Heart left ventricle (tissue), 16 donors: Measurements from ENCODE around the gene DPYSL4. TPM values are rescaled to one million over a fixed set of nuclear protein-coding genes. Genes with fewer than 3 reads are reported as not detected.

Experiments
- ATAC-seq, 4 donors: fragments of 200-7000 bp; cut with Tn5 transposase; one replicate each; pipeline ENCODE4 v1.9.1; 2020 to 2022; ENCODE audit warnings: moderate library complexity in 4 of 4, mild to moderate bottlenecking in 3 of 4, moderate number of reproducible peaks in 1 of 4
- DNase-seq, 5 donors: peaks; one replicate each; pipeline ENCODE4 v3.0.0-alpha.2; 2020
- H3K27ac ChIP-seq, 12 donors: fragments of 200-600 bp; sonication (generic) in 4 of 12; one replicate each; pipeline versions ENCODE4 v1.5.0 to v1.8.0; 2016 to 2022; ENCODE audit warnings: mild to moderate bottlenecking in 2 of 12
- H3K27me3 ChIP-seq, 9 donors: fragments of 200-600 bp; sonication (generic) in 2 of 9; one replicate each; pipeline versions ENCODE4 v1.5.1 to v1.8.0; 2016 to 2022; ENCODE audit warnings: mild to moderate bottlenecking in 3 of 9
- H3K36me3 ChIP-seq, 9 donors: fragments of 200-600 bp; sonication (generic) in 2 of 9; one replicate each; pipeline versions ENCODE4 v1.5.0 to v1.8.0; 2018 to 2022; ENCODE audit warnings: mild to moderate bottlenecking in 2 of 9
- H3K4me1 ChIP-seq, 12 donors: fragments of 200-600 bp; sonication (generic) in 4 of 12; one replicate each; pipeline versions ENCODE4 v1.5.0 to v1.8.0; 2016 to 2022; ENCODE audit warnings: mild to moderate bottlenecking in 3 of 12
- H3K4me3 ChIP-seq, 12 donors: fragments of 200-600 bp; sonication (generic) in 4 of 12; one replicate each; pipeline versions ENCODE4 v1.5.0 to v1.8.0; 2017 to 2022; ENCODE audit warnings: mild to moderate bottlenecking in 9 of 12, moderate library complexity in 4 of 12
- H3K9me3 ChIP-seq, 12 donors: fragments of 200-600 bp; sonication (generic) in 4 of 12; one replicate each; pipeline versions ENCODE4 v1.5.0 to v1.8.0; 2016 to 2022; ENCODE audit warnings: mild to moderate bottlenecking in 1 of 12
- POLR2A ChIP-seq, 2 donors: fragments of 450-650 bp; IDR thresholded peaks; one replicate each; pipeline ENCODE4 v1.6.1; 2017; ENCODE audit warnings: antibody characterized with exemption in 2 of 2, mild to moderate bottlenecking in 2 of 2, moderate library complexity in 2 of 2
- WGBS, 4 donors: extraction: QIAGEN DNeasy Blood & Tissue Kit in 2 of 4; methylation state at CpG; one replicate each; pipeline versions ENCODE4 v1.1.5 to v1.1.7; 2013 to 2018; 5-methylcytosine and 5-hydroxymethylcytosine counted together
- intact Hi-C, 10 donors: fragments of 100-400 bp; cut with DNase I; formaldehyde crosslinking; loops; one replicate each; pipeline versions ENCODE4 v1.11.1 to v1.14.2; 2022
- polyA plus RNA-seq, 2 donors: library from polyadenylated mRNA; stranded (reverse); fragments of 200-250 nt; gene quantifications; one replicate each; pipeline ENCODE4 v1.2.3, GENCODE V29; 2013
- total RNA-seq, 9 donors: library from RNA; depleted of rRNA in 2 of 9; stranded (reverse); fragments of >200 nt in 2 of 9; fragmentation: NEBNext Ultra II Directional in 3 of 9; extraction: Animal tissue kit (Norgen Biotek cat#: 25700) in 3 of 9; gene quantifications; one replicate each; pipeline versions ENCODE4 v1.1.0 to v1.2.4, GENCODE V29; 2016 to 2023
- TF ChIP-seq, protein P1 (sequence below), 12 donors: fragments of 200-600 bp; sonication (generic) in 4 of 12; IDR thresholded peaks; one replicate each; pipeline versions ENCODE4 v1.5.0 to v1.8.0; 2018 to 2022; ENCODE audit warnings: antibody characterized with exemption in 12 of 12, mild to moderate bottlenecking in 5 of 12
- donor health status: ischemic (EF 13 %, LVEDD 7.1; RV severe dilation, severe dysfunction).
- donor health status: healthy with polysubstance abuse.
- donor health status: DM: no; HTN: yes; CAD: no.
- donor health status: DM: no; HTN: no; CAD: no.
- donor health status: ischemic (EF 25% LVEDD 6.9; RV normal size, moderate dysfunction).
- donor health status: ischemic (EF 25% LVEDD 5.7; RV mildly dilated, moderate dysfunction).
- donor health status: healthy.
- donor health status: DM: yes; HTN: yes; CAD: no.
- donor health status: ischemic (EF 35%, LVEDD 5.7; RV mildly dilated, moderate dysfunction).
- donor health status: nonischemic (EF 11% LVEDD 7.7; RV severe dilation, severe dysfunction).
- donor health status: DM: yes; HTN: yes; CAD: no.
- donor health status: PGD.
- donor health status: ischemic (EF 29% LVEDD 5.4; RV normal size, mild dysfunction).
- donor health status: nonischemic (EF 23%, LVEDD 6.1; RV moderate dilation, normal function).

DPYSL4 gene
- total and polyA plus RNA-seq, 11 donors, result 4.0 to 127 (median 33.1) TPM

DNA sequence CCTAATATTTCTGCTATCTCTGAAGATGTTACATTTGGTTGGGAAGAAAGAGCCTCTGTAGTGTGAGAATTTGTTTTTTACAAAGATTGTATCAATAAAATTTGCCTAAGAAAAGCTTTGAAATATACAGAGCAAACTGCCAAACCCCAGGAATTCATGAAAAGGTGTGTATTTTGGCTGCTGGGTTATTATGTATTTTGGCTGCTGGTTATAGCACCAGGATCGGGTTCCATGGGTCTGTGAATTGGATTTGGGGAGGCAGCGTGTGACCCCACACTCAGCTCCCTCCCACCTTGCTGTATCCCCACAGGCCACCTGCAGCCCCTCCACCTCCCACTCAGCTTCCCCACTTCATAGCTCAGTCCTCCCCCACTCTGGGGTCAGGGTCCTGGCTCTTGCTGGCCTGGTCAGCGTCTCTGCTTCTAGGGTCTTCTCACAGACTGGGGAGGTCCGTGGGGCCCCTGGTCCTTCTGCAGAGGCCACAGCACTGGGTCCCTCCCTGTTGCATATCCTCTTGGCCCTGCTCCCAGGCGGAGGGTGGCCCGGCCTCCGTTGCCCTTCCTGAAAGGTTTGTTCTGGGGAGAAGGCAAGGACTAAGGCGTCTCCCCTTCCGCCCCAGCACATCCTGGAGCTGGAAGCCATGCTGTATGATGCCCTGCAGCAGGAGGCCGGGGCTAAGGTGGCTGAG, 24.0 kb upstream of the DPYSL4 start:
- 42 to 53% (median 49%) methylated on average over 8 to 10 of the region's 10 CpGs for WGBS, 4 donors
- Histone ChIP-seq H3K36me3 (no peaks in the 10 kb centered on the region), H3K4me3 (peak overlapping the region in 4 of 12 donors; percentile 1 to 25 (median 9)), H3K27ac (peak overlapping the region in 7 of 12 donors; percentile 4 to 46 (median 24)), H3K9me3 (no peaks in the 10 kb centered on the region), H3K27me3 (no peaks in the 10 kb centered on the region), H3K4me1 (peaks cover 0 to 29% (median 20%) of the 10 kb centered on the region in 12 donors)
- intact Hi-C loops, result no loop called here
- TF ChIP-seq POLR2A (IDR thresholded peaks at IDR 0.05), result no peak
- TF ChIP-seq, protein P1, sequence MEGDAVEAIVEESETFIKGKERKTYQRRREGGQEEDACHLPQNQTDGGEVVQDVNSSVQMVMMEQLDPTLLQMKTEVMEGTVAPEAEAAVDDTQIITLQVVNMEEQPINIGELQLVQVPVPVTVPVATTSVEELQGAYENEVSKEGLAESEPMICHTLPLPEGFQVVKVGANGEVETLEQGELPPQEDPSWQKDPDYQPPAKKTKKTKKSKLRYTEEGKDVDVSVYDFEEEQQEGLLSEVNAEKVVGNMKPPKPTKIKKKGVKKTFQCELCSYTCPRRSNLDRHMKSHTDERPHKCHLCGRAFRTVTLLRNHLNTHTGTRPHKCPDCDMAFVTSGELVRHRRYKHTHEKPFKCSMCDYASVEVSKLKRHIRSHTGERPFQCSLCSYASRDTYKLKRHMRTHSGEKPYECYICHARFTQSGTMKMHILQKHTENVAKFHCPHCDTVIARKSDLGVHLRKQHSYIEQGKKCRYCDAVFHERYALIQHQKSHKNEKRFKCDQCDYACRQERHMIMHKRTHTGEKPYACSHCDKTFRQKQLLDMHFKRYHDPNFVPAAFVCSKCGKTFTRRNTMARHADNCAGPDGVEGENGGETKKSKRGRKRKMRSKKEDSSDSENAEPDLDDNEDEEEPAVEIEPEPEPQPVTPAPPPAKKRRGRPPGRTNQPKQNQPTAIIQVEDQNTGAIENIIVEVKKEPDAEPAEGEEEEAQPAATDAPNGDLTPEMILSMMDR (IDR thresholded peaks at IDR 0.05), result no peak
- peak; percentile 47 to 84 (median 68) for ATAC-seq
- peak; percentile 59 to 76 (median 68) for DNase-seq

DNA sequence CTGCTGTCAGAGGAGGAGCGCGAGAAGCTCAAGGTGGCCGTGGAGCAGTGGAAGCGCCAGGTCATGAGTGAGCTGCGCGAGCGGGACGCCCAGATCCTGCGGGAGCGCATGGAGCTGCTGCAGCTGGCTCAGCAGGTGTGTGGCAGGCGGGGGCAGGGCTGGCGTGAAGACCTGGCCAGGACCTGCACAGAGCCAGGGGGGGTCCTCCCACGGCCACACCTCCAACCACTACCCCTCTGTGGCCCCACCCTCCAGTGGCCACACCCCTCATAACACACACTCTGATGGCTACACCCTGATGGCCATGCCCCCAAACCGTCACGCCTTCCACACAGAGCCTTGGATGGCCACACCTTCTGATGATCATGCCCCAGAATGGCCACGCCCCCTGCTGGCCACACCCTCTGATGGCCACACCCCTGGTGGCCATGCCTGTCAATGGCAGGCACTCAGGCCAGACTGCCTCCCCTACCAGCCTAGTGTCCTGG, 23.4 kb upstream of the DPYSL4 start:
- Histone ChIP-seq H3K27me3 (no peaks in the 10 kb centered on the region), H3K4me1 (peaks cover 0 to 29% (median 20%) of the 10 kb centered on the region in 12 donors), H3K27ac (peak overlapping the region in 7 of 12 donors; percentile 12 to 46 (median 24)), H3K4me3 (peak overlapping the region in 4 of 12 donors; percentile 1 to 25 (median 9)), H3K36me3 (no peaks in the 10 kb centered on the region), H3K9me3 (no peaks in the 10 kb centered on the region)
- intact Hi-C loops, result no loop called here
- DNase-seq (peak in 4 of 5 donors; percentile 41 to 61 (median 44)), ATAC-seq (peak; percentile 32 to 68 (median 64))
- no peak for TF ChIP-seq POLR2A (IDR thresholded peaks at IDR 0.05)
- TF ChIP-seq, protein P1 (IDR thresholded peaks at IDR 0.05), result peak in 6 of 12 donors; percentile 10 to 54 (median 33)
- WGBS, 4 donors, result 34 to 59% (median 50%) methylated on average over 8 to 16 of the region's 16 CpGs

DNA sequence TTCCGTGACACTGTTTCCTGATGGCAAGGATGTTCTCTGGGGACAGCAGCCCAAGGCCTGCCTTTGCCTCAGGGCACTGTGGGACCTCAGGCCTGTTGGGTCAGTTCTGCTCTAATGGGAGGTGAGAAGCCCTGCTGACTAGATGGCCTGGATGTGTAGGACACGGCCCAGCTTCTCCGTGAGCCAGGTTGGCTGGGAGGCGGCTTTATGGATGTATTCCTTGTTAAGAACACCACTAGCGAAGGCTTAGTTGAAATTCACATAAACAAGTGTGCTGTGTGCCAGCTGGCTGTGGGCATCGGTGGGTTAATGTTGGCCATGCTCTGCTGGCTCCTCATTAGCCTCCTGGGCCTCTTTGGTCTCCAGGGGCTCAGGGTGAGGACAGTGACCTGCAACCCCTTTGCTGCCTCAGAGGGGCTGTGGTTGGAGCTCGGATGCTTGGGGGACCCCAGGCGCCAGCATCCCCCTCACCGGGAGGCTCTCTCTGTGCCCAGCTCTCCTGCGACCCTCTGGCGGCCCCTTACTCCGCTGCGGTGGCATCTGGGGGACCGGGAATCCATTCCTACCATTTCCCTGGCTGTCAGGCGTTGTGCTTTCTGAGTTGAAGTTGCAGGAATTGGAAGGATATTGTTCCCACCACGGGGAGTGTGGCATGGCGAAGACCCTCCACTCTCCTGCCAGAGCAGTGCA, 22.8 kb upstream of the DPYSL4 start:
- H3K4me1 ChIP-seq, result peaks cover 0 to 29% (median 20%) of the 10 kb centered on the region in 12 donors
- ATAC-seq, result no peak
- H3K36me3 ChIP-seq, result peaks cover 0 to 6% (median 0%) of the 10 kb centered on the region in 9 donors
- TF ChIP-seq, protein P1 (IDR thresholded peaks at IDR 0.05), result peak in 1 of 12 donors; percentile 1
- TF ChIP-seq POLR2A (IDR thresholded peaks at IDR 0.05), result no peak
- 84 to 87% (median 86%) methylated on average over 17 of the region's 17 CpGs for WGBS, 4 donors
- intact Hi-C loops, result no loop called here
- H3K9me3 ChIP-seq, result no peaks in the 10 kb centered on the region
- no peaks in the 10 kb centered on the region for H3K27me3 ChIP-seq
- H3K4me3 ChIP-seq, result no peak overlapping the region
- DNase-seq, result peak in 3 of 5 donors; percentile 18 to 30 (median 18)
- H3K27ac ChIP-seq, result peak overlapping the region in 2 of 12 donors; percentile 16 to 32

DNA sequence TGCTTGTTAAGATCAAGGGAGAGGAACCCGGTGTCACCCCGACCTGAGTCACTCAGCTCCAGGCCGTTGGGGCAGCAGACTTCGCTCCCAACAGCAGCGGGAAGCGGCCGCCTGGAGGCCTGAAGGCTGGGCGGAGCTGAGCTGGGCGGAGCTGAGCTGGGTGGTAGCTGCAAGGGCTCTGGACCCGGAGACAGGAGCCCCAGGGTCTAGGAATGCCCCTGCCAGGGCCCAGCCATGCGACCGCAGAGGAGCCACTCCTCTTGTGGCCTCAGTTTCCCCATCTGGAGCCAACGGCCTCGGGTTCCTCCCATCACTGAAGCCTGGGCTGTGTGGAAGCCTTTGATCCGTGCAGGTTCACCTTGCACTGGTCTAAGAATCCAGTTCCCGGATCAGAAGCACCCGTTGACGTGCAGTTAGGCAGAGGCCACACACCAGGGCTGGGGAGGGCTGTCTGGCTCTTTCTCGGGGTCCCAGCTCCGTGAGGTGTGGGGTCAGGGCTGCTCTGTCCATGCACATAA, 21.9 kb upstream of the DPYSL4 start:
- peak in 2 of 5 donors; percentile 17 to 42 for DNase-seq
- H3K9me3 ChIP-seq, result no peaks in the 10 kb centered on the region
- peaks cover 0 to 7% (median 0%) of the 10 kb centered on the region in 9 donors for H3K36me3 ChIP-seq
- TF ChIP-seq POLR2A (IDR thresholded peaks at IDR 0.05), result no peak
- TF ChIP-seq, protein P1 (IDR thresholded peaks at IDR 0.05), result no peak
- H3K4me3 ChIP-seq, result no peak overlapping the region
- H3K27me3 ChIP-seq, result no peaks in the 10 kb centered on the region
- ATAC-seq, result peak in 1 of 4 donors; percentile 2
- intact Hi-C loops, result no loop called here
- 54 to 79% (median 69%) methylated on average over 19 to 20 of the region's 20 CpGs for WGBS, 4 donors
- no peak overlapping the region for H3K27ac ChIP-seq
- peaks cover 0 to 29% (median 20%) of the 10 kb centered on the region in 12 donors for H3K4me1 ChIP-seq
